K562 (cell line): ENCODE results near the gene KRT71. TPM values are rescaled to one million over a fixed set of nuclear protein-coding genes. Genes with fewer than 3 reads are reported as not detected.

ENCODE experiments used
- ATAC-seq: fragments of 200-7000 bp; cut with Tn5 transposase; 3 replicates; pipeline ENCODE4 v1.9.1; 2020; ENCODE audit warnings: moderate library complexity
- BruUV-seq: library from RNA; stranded (reverse); fragments of 400-500 nt; replicated peaks from 2 replicates; lab custom pipeline; 2021; lab: Mats Ljungman, UMichigan
- CTCF ChIA-PET: fragments of 300-600 bp; formaldehyde crosslinking; extraction: SDS; loops from one replicate; lab custom pipeline; 2021; ENCODE audit warnings: low intra/inter-chr PET ratio; lab: Yijun Ruan, JAX
- POLR2A ChIA-PET: fragments of 300-600, 350-650 bp; sonication (Branson Sonifier 250); formaldehyde crosslinking; extraction: SDS; loops from one replicate; lab custom pipeline; 2021; ENCODE audit warnings: antibody characterized with exemption, inconsistent platforms; lab: Yijun Ruan, JAX
- DNase-seq, 4 experiments: peaks; one replicate each; pipeline versions ENCODE4 v3.0.0 to v3.0.0-alpha.2; 2011 to 2018; ENCODE audit warnings: low spot score in 3 of 4, mixed read lengths in 3 of 4; ENCODE audit errors: extremely low read depth in 1 of 4
- FAIRE-seq: peaks from 2 replicates; lab custom pipeline; 2011; peaks lifted over from hg19 to GRCh38; lab: Jason Lieb, UNC
- H2AFZ ChIP-seq: 2 replicates; pipeline ENCODE4 v1.6.0; 2011; ENCODE audit warnings: low read depth, low read length, control low read depth, inconsistent platforms
- H3K27ac ChIP-seq: fragments of 200-600 bp; 3 replicates; pipeline ENCODE4 v1.8.0; 2011; ENCODE audit warnings: low read depth, mild to moderate bottlenecking, control low read depth, inconsistent platforms, low read length, moderate library complexity, mixed read lengths; ENCODE audit errors: extremely low read depth
- H3K27me3 ChIP-seq, 2 experiments: fragments of 300-600 bp in 1 of 2; 2 replicates in 1 of 2; 3 replicates in 1 of 2; pipeline versions ENCODE4 v1.6.0 to v1.8.0; 2011; ENCODE audit warnings: inconsistent platforms in 2 of 2, low read length in 2 of 2, mild to moderate bottlenecking in 1 of 2, mixed read lengths in 1 of 2, moderate library complexity in 1 of 2; ENCODE audit not compliant: control insufficient read depth in 2 of 2, insufficient read depth in 2 of 2
- H3K36me3 ChIP-seq: fragments of 300-600 bp; 3 replicates; pipeline ENCODE4 v1.8.0; 2011; ENCODE audit warnings: mild to moderate bottlenecking, low read length, inconsistent platforms; ENCODE audit not compliant: control insufficient read depth, insufficient read depth
- H3K4me1 ChIP-seq, 2 experiments: fragments of 200-600 bp in 1 of 2; replicated peaks in 1 of 2; 2 replicates in 1 of 2; 3 replicates in 1 of 2; pipeline versions ENCODE4 v1.5.1 to v1.8.0; 2011; ENCODE audit warnings: inconsistent platforms in 2 of 2, low read length in 2 of 2, mild to moderate bottlenecking in 1 of 2, mixed read lengths in 1 of 2, moderate library complexity in 1 of 2; ENCODE audit not compliant: control insufficient read depth in 2 of 2, insufficient read depth in 2 of 2
- H3K4me2 ChIP-seq: 2 replicates; pipeline ENCODE4 v1.6.1; 2011; ENCODE audit warnings: low read length, control low read depth, inconsistent platforms, mixed read lengths; ENCODE audit not compliant: insufficient read depth
- H3K4me3 ChIP-seq: fragments of 200-600 bp; sonication (generic), shearing (Covaris generic); 2 replicates; pipeline ENCODE4 v1.5.1; 2016; ENCODE audit warnings: control low read depth, inconsistent platforms
- H3K79me2 ChIP-seq: fragments of 200-600 bp; 3 replicates; pipeline ENCODE4 v1.8.0; 2011; ENCODE audit warnings: low read length, inconsistent platforms; ENCODE audit not compliant: control insufficient read depth, insufficient read depth
- H3K9ac ChIP-seq, 2 experiments: 2 replicates each; pipeline versions ENCODE4 v1.6.0 to v1.6.1; 2011; ENCODE audit warnings: low read depth in 2 of 2, low read length in 2 of 2, control low read depth in 1 of 2, inconsistent platforms in 1 of 2, mild to moderate bottlenecking in 1 of 2, mixed read lengths in 1 of 2; ENCODE audit not compliant: insufficient read depth in 1 of 2
- H3K9me1 ChIP-seq: one replicate; pipeline ENCODE4 v1.6.0; 2011; ENCODE audit warnings: inconsistent platforms, mild to moderate bottlenecking, low read length, moderate library complexity; ENCODE audit not compliant: control insufficient read depth, insufficient read depth
- H3K9me3 ChIP-seq: replicated peaks from 2 replicates; pipeline ENCODE4 v1.5.1; 2011; ENCODE audit warnings: low read depth, low read length, inconsistent platforms; ENCODE audit not compliant: control insufficient read depth, insufficient read depth
- H4K20me1 ChIP-seq: replicated peaks from 2 replicates; pipeline ENCODE4 v1.6.1; 2011; ENCODE audit warnings: low read length, inconsistent platforms, mixed read lengths; ENCODE audit not compliant: control insufficient read depth, insufficient read depth
- BCLAF1 ChIP-seq, 2 experiments: fragments of 450-650 bp in 1 of 2; IDR thresholded peaks; 2 replicates each; pipeline ENCODE4 v1.6.1; 2011 to 2017; ENCODE audit warnings: low read depth in 2 of 2, antibody characterized with exemption in 1 of 2, borderline replicate concordance in 1 of 2, low read length in 1 of 2, mild to moderate bottlenecking in 1 of 2, mixed read lengths in 1 of 2; ENCODE audit not compliant: control insufficient read depth in 1 of 2
- BRD9 ChIP-seq: fragments of 450-650 bp; IDR thresholded peaks from 2 replicates; pipeline ENCODE4 v1.6.1; 2018; ENCODE audit warnings: low read depth; ENCODE audit not compliant: partially characterized antibody
- DACH1 ChIP-seq: fragments of 450-650 bp; IDR thresholded peaks from 2 replicates; pipeline ENCODE4 v1.6.1; 2018; ENCODE audit not compliant: partially characterized antibody
- GABPA ChIP-seq: fragments of 200-800 bp; sonication (Bioruptor generic); conservative IDR thresholded peaks from 2 replicates; pipeline ENCODE4 v1.6.1; 2016; ENCODE audit warnings: low read depth, missing genetic modification characterization, missing compliant biosample characterization
- HNRNPH1 ChIP-seq: fragments of 200-400 bp; formaldehyde crosslinking; optimal IDR thresholded peaks from 2 replicates; pipeline ENCODE3; 2017; ENCODE audit warnings: low read depth, mild to moderate bottlenecking, low read length, moderate library complexity
- MTA1 ChIP-seq: fragments of 450-650 bp; IDR thresholded peaks from 2 replicates; pipeline ENCODE4 v1.6.1; 2017; ENCODE audit warnings: borderline replicate concordance
- TAF9B ChIP-seq: fragments of 450-650 bp; IDR thresholded peaks from 2 replicates; pipeline ENCODE4 v1.6.1; 2018; ENCODE audit warnings: mild to moderate bottlenecking; ENCODE audit not compliant: partially characterized antibody
- ZBTB49 ChIP-seq: sonication (generic); formaldehyde crosslinking; IDR thresholded peaks from 2 replicates; pipeline ENCODE4 v1.8.0; 2022; ENCODE audit warnings: missing genetic modification reagents, mild to moderate bottlenecking, borderline replicate concordance
- ZNF217 ChIP-seq: sonication (generic); formaldehyde crosslinking; IDR thresholded peaks from 2 replicates; pipeline ENCODE4 v1.8.0; 2022; ENCODE audit warnings: mild to moderate bottlenecking, missing genetic modification reagents
- ZNF324 ChIP-seq: fragments of 250-450 bp; sonication (Bioruptor Pico); IDR thresholded peaks from 2 replicates; pipeline ENCODE4 v1.4.0; 2020; ENCODE audit warnings: mild to moderate bottlenecking
- ZNF583 ChIP-seq: fragments of 250-450 bp; sonication (Bioruptor Pico); IDR thresholded peaks from 2 replicates; pipeline ENCODE4 v1.4.0; 2020
- WGBS: fragments of 100-300 bp; shearing (Covaris generic); methylation state at CpG from one replicate; pipeline ENCODE4 v1.1.6; 2016; ENCODE audit warnings: low coverage, mixed read lengths; ENCODE audit not compliant: insufficient coverage; ENCODE audit errors: missing lambda C conversion rate; 5-methylcytosine and 5-hydroxymethylcytosine counted together
- in situ Hi-C: fragments of 300-500 bp; cut with MboI; formaldehyde crosslinking; loops from 4 replicates; pipeline ENCODE4 v1.15.0; 2018; ENCODE audit warnings: inconsistent platforms, mixed read lengths
- intact Hi-C: fragments of 100-400 bp; cut with micrococcal nuclease; formaldehyde crosslinking; loops from 2 replicates; pipeline ENCODE4 v1.14.2; 2022
- polyA plus RNA-seq, 8 experiments: library from polyadenylated mRNA; depleted of rRNA in 4 of 8; stranded (reverse) in 5 of 8; unstranded in 3 of 8; fragments of >200 nt; fragmentation: Nextera tagmentation in 2 of 8; fragmentation: Illumina TruSeq in 1 of 8; extraction: Ambion mirVana in 2 of 8; extraction: Trizol in 1 of 8; gene quantifications; 2 replicates each; pipeline versions ENCODE4 v1.2.1 to v1.2.3, GENCODE V29; 2011 to 2014; ENCODE audit warnings: inconsistent platforms in 1 of 8, missing spikeins in 1 of 8
- total RNA-seq, 7 experiments: library from RNA; depleted of rRNA in 6 of 7; stranded (reverse); fragments of >200 nt in 6 of 7; fragmentation: Illumina TruSeq in 2 of 7; extraction: Trizol in 2 of 7; gene quantifications; 2 replicates each; pipeline versions ENCODE4 v1.2.1 to v1.2.3, GENCODE V29; 2011 to 2021; ENCODE audit warnings: low replicate concordance in 1 of 7
- TF ChIP-seq, protein P1 (sequence below): fragments of 450-650 bp; formaldehyde crosslinking; IDR thresholded peaks from 2 replicates; pipeline ENCODE4 v1.4.0; 2022; ENCODE audit warnings: mild to moderate bottlenecking, moderate library complexity

KRT71 gene
- total and polyA plus RNA-seq, 9 of the 15 experiments (the other 6 are each of a cell fraction or from before 2014, with no cell fraction given): not detected

GRCh38 chr12:52590021-52590420 is 37.1 kb upstream of the KRT71 start:
- intact Hi-C loops (no loop called here), in situ Hi-C loops (no loop called here)
- DNase-seq (no peak), ATAC-seq (no peak), FAIRE-seq (no peak)
- no peak overlapping the region for H3K27ac ChIP-seq
- TF ChIP-seq ZBTB49 (CRISPR knock-in tag) (no peak), DACH1 (no peak), MTA1 (no peak), TAF9B (no peak), ZNF217 (no peak), HNRNPH1 (no peak), BRD9 (no peak), BCLAF1 (IDR thresholded peaks at IDR 0.05; ENCODE audit: borderline replicate concordance in 1 of 2, control insufficient read depth in 1 of 2, low read depth in 2 of 2, low read length in 1 of 2) (no peak), ZNF324 (no peak), GABPA (tag) (no peak), ZNF583 (CRISPR knock-in tag) (no peak)
- TF ChIP-seq, protein P1, sequence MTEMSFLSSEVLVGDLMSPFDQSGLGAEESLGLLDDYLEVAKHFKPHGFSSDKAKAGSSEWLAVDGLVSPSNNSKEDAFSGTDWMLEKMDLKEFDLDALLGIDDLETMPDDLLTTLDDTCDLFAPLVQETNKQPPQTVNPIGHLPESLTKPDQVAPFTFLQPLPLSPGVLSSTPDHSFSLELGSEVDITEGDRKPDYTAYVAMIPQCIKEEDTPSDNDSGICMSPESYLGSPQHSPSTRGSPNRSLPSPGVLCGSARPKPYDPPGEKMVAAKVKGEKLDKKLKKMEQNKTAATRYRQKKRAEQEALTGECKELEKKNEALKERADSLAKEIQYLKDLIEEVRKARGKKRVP (CRISPR knock-in tag): no peak
- H3K4me2 ChIP-seq: no peak overlapping the region
- H3K27me3 ChIP-seq: peaks cover 9 to 29% of the 10 kb centered on the region in 2 experiments; a peak in 4 of 5 replicates
- no TSS peak for BruUV-seq
- H3K4me1 ChIP-seq: peaks cover 0 to 6% of the 10 kb centered on the region in 2 experiments; a peak in 1 of 5 replicates
- H3K9me1 ChIP-seq: no peaks in the 10 kb centered on the region
- no peaks in the 10 kb centered on the region for H3K9me3 ChIP-seq
- no peak overlapping the region for H3K9ac ChIP-seq
- POLR2A ChIA-PET: interaction anchor here (0.7 kb wide), 1 partner anchor 1672 kb away, joined by 4 read pairs; no protein-coding TSS in a partner anchor
- no peaks in the 10 kb centered on the region for H4K20me1 ChIP-seq
- H3K4me3 ChIP-seq: no peak overlapping the region
- H3K36me3 ChIP-seq: no peaks in the 10 kb centered on the region
- 19% methylated on average over 6 of the region's 6 CpGs for WGBS
- CTCF ChIA-PET: no interaction called here
- H3K79me2 ChIP-seq: no peaks in the 10 kb centered on the region
- H2AFZ ChIP-seq: no peak overlapping the region
